A673 (cell line): ENCODE measurements around the gene MKX. TPM values are rescaled to one million over a fixed set of nuclear protein-coding genes. Genes with fewer than 3 reads are reported as not detected.

ENCODE experiments used
- BruUV-seq: library from RNA; stranded (reverse); fragments of 400-500 nt; replicated peaks from 2 replicates; lab custom pipeline; 2021; lab: Mats Ljungman, UMichigan
- CTCF ChIA-PET: fragments of 300-600 bp; sonication (Branson Sonifier 250); formaldehyde crosslinking; loops from one replicate; lab custom pipeline; 2022; ENCODE audit warnings: antibody characterized with exemption; lab: Charles Lee
- POLR2A ChIA-PET: fragments of 300-600 bp; sonication (Branson Sonifier 250); formaldehyde crosslinking; loops from one replicate; lab custom pipeline; 2022; ENCODE audit warnings: antibody characterized with exemption; ENCODE audit not compliant: low non-redundant PET; lab: Charles Lee
- DNase-seq: peaks from one replicate; pipeline ENCODE4 v3.0.0-alpha.2; 2015; ENCODE audit warnings: low spot score
- H3K27ac ChIP-seq: fragments of 200-600 bp; sonication (generic); 2 replicates; pipeline ENCODE4 v1.5.1; 2016; ENCODE audit warnings: mixed run types, low read depth, mild to moderate bottlenecking, mixed read lengths, antibody characterized with exemption, low read length; ENCODE audit not compliant: poor library complexity, severe bottlenecking
- H3K27me3 ChIP-seq: fragments of 200-600 bp; sonication (generic); replicated peaks from 2 replicates; pipeline ENCODE4 v1.6.1; 2017; ENCODE audit warnings: mixed run types, low read depth, mild to moderate bottlenecking, mixed read lengths, antibody characterized with exemption, low read length; ENCODE audit not compliant: insufficient read depth, poor library complexity
- H3K36me3 ChIP-seq: fragments of 200-600 bp; sonication (generic); 2 replicates; pipeline ENCODE4 v1.6.1; 2016; ENCODE audit warnings: mixed run types, mild to moderate bottlenecking, mixed read lengths, antibody characterized with exemption, low read length; ENCODE audit not compliant: insufficient read depth, poor library complexity, severe bottlenecking
- H3K4me1 ChIP-seq: fragments of 200-600 bp; sonication (generic); 2 replicates; pipeline ENCODE4 v1.6.1; 2017; ENCODE audit warnings: mixed run types, mild to moderate bottlenecking, mixed read lengths, antibody characterized with exemption, low read length; ENCODE audit not compliant: insufficient read depth, poor library complexity, severe bottlenecking
- H3K4me3 ChIP-seq: fragments of 200-600 bp; sonication (generic); 2 replicates; pipeline ENCODE4 v1.5.1; 2016; ENCODE audit warnings: low read depth, mixed run types, mild to moderate bottlenecking, mixed read lengths, low read length; ENCODE audit not compliant: poor library complexity, severe bottlenecking
- H3K9me3 ChIP-seq: fragments of 200-600 bp; sonication (generic); 2 replicates; pipeline ENCODE4 v1.6.1; 2016; ENCODE audit warnings: mixed run types, low read depth, mild to moderate bottlenecking, mixed read lengths, antibody characterized with exemption, low read length; ENCODE audit not compliant: poor library complexity, severe bottlenecking
- EZH2 ChIP-seq: fragments of 200-600 bp; sonication (generic); IDR thresholded peaks from 2 replicates; pipeline ENCODE4 v1.6.1; 2017; ENCODE audit warnings: borderline replicate concordance, low read depth, mild to moderate bottlenecking, mixed read lengths, antibody characterized with exemption, low read length; ENCODE audit not compliant: poor library complexity, severe bottlenecking
- intact Hi-C: fragments of 100-400 bp; cut with micrococcal nuclease; formaldehyde crosslinking; loops from one replicate; pipeline ENCODE4 v1.10.0; 2022; ENCODE audit not compliant: unreplicated experiment
- total RNA-seq: library from RNA; stranded (reverse); gene quantifications from 2 replicates; pipeline ENCODE4 v1.2.3, GENCODE V29; 2021
- TF ChIP-seq, protein P1 (sequence below): fragments of 300-800, 200-600 bp; sonication (generic); conservative IDR thresholded peaks from 2 replicates; pipeline ENCODE4 v1.5.1; 2017; ENCODE audit warnings: low read depth, mild to moderate bottlenecking, antibody characterized with exemption, low read length, moderate library complexity, mixed read lengths

Gene MKX
- total RNA-seq, 1 experiment from 2014 or later: 0.09 TPM

DNA sequence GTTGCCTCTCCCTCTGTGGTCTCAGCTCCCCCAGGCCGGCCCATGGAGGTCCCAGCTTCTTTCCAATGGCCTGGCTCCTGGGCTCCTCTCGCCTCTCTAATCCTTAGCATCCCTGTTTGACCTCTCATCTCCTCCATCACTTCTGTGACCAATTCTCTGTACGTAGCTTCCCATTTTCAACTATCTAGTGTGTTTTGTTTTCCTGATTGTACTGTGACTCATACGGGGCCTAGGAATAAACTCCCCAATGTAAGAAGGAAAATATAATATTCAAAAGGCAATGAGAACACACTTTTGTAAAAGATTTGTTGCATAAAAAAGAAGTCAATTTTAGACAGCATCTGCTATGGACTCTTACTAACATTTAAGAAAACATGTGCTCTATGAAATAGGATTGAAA lies 90.3 kb downstream of the MKX start:
- POLR2A ChIA-PET: no interaction called here

DNA sequence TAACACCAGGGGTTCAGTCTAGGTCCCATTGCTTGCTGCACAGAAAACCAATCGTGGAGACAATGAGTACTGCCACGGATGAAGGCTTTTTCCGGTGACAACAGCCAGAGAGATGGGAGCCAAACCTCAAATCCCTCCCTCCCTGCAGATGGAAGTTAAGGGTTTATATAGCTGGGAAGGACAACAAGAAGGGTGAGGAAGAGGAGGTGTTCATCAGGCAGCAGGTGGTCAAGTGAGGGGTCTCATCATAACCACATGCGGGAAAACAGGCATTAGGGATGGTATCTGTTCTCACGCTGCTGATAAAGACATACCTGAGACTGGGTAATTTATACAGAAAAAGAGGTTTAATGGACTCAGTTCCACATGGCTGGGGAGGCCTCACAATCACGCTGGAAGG lies 91.3 kb downstream of the MKX start:
- no peaks in the 10 kb centered on the region for H3K9me3 ChIP-seq
- CTCF ChIA-PET: no interaction called here
- no peak for TF ChIP-seq EZH2
- TF ChIP-seq, protein P1, sequence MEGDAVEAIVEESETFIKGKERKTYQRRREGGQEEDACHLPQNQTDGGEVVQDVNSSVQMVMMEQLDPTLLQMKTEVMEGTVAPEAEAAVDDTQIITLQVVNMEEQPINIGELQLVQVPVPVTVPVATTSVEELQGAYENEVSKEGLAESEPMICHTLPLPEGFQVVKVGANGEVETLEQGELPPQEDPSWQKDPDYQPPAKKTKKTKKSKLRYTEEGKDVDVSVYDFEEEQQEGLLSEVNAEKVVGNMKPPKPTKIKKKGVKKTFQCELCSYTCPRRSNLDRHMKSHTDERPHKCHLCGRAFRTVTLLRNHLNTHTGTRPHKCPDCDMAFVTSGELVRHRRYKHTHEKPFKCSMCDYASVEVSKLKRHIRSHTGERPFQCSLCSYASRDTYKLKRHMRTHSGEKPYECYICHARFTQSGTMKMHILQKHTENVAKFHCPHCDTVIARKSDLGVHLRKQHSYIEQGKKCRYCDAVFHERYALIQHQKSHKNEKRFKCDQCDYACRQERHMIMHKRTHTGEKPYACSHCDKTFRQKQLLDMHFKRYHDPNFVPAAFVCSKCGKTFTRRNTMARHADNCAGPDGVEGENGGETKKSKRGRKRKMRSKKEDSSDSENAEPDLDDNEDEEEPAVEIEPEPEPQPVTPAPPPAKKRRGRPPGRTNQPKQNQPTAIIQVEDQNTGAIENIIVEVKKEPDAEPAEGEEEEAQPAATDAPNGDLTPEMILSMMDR: no peak
- H3K4me3 ChIP-seq: no peak overlapping the region
- no peak overlapping the region for H3K27ac ChIP-seq
- DNase-seq: no peak
- no TSS peak for BruUV-seq
- no peaks in the 10 kb centered on the region for H3K4me1 ChIP-seq
- intact Hi-C loops: no loop called here
- H3K36me3 ChIP-seq: no peaks in the 10 kb centered on the region
- POLR2A ChIA-PET: no interaction called here
- no peaks in the 10 kb centered on the region for H3K27me3 ChIP-seq

More for the DNA sequence above, 90.3 kb downstream of the MKX start:
- Histone ChIP-seq H3K9me3 (no peaks in the 10 kb centered on the region), H3K27ac (no peak overlapping the region), H3K4me1 (no peaks in the 10 kb centered on the region), H3K4me3 (no peak overlapping the region), H3K36me3 (no peaks in the 10 kb centered on the region), H3K27me3 (peaks cover 1% of the 10 kb centered on the region)
- BruUV-seq: no TSS peak
- TF ChIP-seq EZH2: no peak
- TF ChIP-seq, protein P1: no peak
- DNase-seq: no peak
- intact Hi-C loops: no loop called here
- CTCF ChIA-PET: interaction anchor here (0.6 kb wide), 1 partner anchor 270 kb away, joined by 5 read pairs; no protein-coding TSS in a partner anchor

DNA sequence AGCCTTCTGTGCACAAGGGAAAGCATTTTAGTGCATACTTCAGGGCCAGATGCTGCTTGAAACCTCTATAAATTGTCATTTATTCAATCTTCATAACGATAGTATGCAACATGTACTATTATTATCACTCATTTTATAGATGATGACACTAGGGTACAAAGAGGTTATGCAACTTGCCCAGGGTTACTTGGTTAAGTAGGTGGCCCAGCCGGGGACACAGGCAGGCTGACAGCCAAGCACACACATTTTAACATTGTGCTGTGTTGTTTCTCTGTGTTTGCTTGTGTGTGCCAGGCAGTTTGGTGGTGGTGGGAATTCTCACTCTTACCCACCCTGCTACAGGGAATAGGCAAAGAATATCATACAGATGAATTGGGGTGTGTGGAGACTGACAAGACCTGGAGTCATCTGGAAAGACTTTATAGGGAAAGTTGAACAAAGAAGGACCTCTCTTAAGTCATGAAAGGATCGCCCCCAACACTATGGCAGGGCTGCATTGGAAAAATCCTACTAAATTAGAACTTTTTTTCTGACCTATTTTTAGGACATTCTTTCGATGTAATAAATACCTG lies 98.9 kb downstream of the MKX start:
- Histone ChIP-seq H3K27ac (no peak overlapping the region), H3K9me3 (peaks cover 6% of the 10 kb centered on the region), H3K27me3 (no peaks in the 10 kb centered on the region), H3K36me3 (no peaks in the 10 kb centered on the region), H3K4me3 (no peak overlapping the region), H3K4me1 (no peaks in the 10 kb centered on the region)
- no TSS peak for BruUV-seq
- DNase-seq: no peak
- intact Hi-C loops: no loop called here
- POLR2A ChIA-PET: no interaction called here
- CTCF ChIA-PET: no interaction called here
- TF ChIP-seq, protein P1: no peak
- TF ChIP-seq EZH2: no peak
